ENCODE results near the gene TBC1D5.

Gene TBC1D5

DNA sequence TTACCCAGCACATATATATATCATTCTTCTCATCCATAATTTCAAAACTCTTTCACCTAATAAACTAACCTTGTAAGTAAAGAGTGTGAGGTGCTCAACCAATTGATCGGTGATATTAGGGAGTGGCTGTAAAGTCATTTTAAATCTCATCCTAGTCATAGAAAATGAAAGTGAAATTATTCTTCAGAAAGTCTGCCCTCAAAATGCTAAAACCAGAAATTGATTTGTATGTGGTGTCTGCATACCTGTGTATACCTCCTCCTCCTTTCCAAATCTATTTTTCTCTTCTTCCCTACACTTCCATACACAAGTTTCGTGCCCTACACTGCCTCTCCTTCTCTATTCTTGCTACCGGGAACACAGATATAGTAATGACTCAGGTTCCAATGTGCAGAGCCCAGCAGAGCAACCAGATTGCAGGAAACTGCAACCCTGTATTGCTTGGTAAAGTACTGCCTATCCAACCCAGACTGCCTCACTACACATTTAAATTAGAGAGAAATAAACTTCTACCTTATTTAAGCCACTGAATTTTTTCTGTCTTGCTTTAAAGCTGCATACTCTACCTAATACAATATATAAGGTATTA lies 7.4 kb upstream of the TBC1D5 start:
- TF ChIP-seq GATA2 (IDR thresholded peaks at IDR 0.05; ENCODE audit: low read depth, low read length) (no peak), GATA3 (IDR thresholded peaks at IDR 0.05; ENCODE audit: low read depth, low read length) (no peak)

DNA sequence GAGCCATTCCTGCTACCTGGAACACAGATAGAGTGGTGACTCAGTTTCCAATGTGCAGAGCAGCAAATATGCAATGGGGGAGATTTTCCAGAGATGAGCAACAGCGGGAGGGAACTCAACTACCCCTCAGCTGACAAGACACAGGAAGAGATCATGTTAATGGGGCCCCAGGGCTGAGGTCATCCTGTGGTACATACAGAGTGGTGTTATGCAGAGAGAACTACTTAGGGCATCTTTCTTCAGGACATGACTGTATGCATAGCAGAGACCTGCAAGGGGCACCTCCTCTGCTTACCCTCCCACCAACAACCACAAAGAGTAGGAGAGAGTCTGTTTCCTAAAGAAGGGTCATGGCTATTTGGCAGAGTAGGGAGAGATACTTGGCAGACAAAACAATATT lies 6.8 kb upstream of the TBC1D5 start:
- no peak for TF ChIP-seq GATA2 (IDR thresholded peaks at IDR 0.05; ENCODE audit: low read depth, low read length)
- no peak for TF ChIP-seq GATA3 (IDR thresholded peaks at IDR 0.05; ENCODE audit: low read depth, low read length)

DNA sequence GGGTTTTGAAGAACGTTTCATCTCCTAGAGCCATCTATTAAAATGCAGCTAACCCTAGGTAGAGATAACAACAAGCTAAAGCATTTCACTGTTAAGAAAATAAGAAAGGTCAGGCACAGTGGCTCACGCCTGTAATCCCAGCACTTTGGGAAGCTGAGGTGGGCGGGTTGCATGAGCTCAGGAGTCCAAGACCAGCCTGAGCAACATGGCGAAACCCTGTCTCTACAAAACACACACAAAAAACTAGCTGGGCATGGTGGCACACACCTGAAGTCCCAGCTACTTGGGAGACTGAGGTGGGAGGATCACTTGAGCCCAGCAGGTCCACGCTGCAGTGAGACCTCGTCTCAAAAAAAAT lies 5.4 kb upstream of the TBC1D5 start:
- TF ChIP-seq GATA3 (IDR thresholded peaks at IDR 0.05; ENCODE audit: low read depth, low read length) (no peak), GATA2 (IDR thresholded peaks at IDR 0.05; ENCODE audit: low read depth, low read length) (no peak)

DNA sequence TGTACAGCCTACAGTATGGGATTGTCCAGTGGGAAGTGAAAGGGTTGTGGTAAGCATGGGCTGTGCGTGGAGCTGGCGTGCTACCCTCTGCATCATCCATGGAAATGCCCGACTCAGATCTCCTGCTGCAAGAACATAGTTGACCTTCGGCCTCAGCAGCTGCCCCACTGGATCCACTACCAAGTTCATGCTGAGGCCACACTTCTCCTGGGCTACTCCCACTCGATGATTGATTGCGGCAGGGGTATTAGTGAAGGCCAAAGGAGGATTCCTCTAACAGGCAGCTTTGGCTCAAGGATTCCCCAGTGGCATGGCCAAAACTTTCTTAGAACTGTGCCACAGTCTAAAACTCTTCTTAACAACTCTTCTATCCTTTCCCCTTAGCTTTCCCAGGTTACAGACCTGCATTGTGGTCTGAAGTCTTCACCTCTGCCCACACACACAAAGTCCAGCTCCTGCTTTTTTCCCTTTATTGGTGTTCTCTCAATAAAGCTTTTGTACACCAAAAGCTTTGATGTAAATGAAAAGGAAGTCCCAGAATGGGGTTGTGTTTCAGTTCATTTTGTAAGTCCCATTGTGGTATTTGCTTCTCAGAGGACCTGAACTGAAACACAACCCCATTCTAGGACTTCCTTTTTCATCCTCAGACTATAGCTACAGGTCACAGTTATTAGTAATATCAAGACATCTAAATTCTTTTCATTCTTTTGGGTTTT lies 4.9 kb upstream of the TBC1D5 start:
- TF ChIP-seq GATA2 (IDR thresholded peaks at IDR 0.05; ENCODE audit: low read depth, low read length) (no peak), GATA3 (IDR thresholded peaks at IDR 0.05; ENCODE audit: low read depth, low read length) (no peak)

DNA sequence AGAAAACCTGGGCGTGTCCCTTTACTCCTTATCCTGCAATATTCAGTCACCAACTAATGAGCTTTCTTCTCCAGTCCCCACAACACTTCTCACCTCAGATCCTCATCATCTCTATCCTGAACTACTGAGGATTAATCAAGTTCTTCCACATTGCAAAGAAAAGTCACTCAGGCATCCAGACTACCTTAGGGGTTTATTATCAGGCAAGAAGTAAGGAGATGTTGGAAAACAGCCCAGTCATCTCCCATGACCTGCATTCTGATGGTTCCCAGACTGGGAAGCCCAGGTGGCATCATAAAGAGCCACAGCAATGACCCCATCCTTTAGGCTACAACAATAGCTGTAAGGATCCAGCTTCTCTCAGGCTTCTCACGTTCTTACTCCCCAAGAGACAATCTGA lies 3.5 kb upstream of the TBC1D5 start:
- TF ChIP-seq GATA2 (IDR thresholded peaks at IDR 0.05; ENCODE audit: low read depth, low read length) (no peak), GATA3 (IDR thresholded peaks at IDR 0.05; ENCODE audit: low read depth, low read length) (no peak)

DNA sequence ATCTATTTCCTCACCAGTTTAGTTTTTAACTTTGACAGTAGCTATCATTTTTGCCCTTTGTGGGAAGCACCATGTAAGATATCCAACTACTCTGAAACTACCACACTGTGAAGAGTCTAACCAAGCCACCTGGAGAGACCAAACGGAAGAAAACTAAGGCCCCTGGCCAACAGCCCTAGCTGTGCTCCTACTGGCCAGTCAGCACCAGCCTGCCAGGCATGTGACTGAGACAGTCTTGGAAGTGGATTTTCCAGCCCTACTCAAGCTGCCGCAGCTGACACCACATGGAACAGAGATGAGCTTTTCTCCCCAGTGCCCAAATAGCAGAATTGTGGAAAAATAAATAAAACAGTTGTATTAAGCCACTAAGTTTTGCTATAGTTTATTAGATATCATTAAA lies 2.9 kb upstream of the TBC1D5 start:
- TF ChIP-seq GATA2 (IDR thresholded peaks at IDR 0.05; ENCODE audit: low read depth, low read length) = no peak
- TF ChIP-seq GATA3 (IDR thresholded peaks at IDR 0.05; ENCODE audit: low read depth, low read length) = no peak

DNA sequence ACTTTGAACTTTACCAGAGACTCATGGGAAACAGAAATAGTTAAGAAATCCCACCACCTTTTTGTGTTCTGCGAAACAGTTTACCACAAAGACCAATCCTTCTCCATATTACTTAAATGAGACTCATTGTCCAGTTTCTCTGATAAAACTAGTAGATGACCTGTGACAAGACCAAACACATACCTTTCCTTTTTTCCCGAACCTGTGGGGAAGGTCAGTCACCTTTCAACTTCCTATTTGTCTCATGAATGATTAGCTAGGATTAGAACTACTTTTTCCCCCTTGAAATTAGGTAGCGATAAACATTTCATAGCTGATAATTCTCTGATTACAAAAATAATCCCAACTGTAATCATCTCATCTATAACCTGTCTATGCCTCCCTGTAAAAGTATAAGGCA lies 2.3 kb upstream of the TBC1D5 start:
- TF ChIP-seq GATA3 (IDR thresholded peaks at IDR 0.05; ENCODE audit: low read depth, low read length) (no peak), GATA2 (IDR thresholded peaks at IDR 0.05; ENCODE audit: low read depth, low read length) (no peak)

DNA sequence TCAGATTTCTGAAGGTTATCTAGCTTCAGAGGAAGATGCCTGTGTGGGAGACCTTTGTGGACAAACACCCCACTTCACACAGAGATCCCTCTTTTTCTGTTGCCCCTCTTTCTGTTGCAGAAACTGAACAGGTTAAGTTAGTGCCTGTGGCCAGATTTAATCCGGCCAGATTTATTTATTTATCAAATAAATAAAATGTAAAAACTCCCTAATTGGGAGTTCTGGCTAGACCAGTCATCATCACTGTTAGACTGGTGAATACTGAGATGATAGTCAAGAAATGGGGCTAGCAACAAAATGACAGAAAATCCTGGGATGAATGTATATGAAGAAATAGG lies 1.2 kb upstream of the TBC1D5 start:
- TF ChIP-seq GATA2 (IDR thresholded peaks at IDR 0.05; ENCODE audit: low read depth, low read length) = no peak
- TF ChIP-seq GATA3 (IDR thresholded peaks at IDR 0.05; ENCODE audit: low read depth, low read length) = no peak

DNA sequence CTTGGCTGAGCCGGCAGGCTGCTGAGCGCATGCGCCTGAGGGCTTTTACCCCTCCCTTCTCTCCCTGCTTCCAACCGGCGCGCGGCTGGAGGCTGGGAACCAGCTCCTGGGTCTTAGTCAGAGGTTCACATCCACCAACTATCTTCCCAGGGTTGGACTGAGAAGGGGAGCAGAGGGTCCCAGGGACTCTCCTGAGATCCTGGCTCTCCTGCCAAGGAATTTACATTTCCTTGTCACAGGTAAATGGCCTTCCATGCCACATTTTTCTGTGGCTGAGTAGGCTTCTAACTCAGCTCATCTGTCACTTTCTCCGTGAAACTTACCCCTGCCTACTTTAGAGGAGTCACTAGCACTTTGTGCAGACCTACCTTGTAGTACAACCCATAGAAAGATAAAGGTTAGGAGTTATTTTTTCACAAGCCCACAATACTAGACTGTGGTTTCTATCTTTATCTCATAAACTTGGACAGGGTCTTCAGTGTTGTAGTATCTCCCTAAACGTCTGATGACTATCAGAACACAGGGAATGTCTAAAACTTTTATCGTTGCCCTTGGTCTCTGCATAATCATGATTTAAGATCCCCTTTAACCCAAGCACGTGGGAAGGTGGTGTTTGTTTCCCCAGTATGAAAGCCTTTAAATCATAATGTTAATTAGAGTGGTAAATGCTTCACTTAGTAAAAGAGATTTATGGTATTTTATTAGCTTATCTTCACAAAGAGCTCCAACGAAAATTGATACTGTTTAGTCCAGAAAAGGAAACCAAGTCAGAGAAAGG lies 638 bp upstream of the TBC1D5 start:
- TF ChIP-seq GATA2 (IDR thresholded peaks at IDR 0.05; ENCODE audit: low read depth, low read length) = no peak
- TF ChIP-seq GATA3 (IDR thresholded peaks at IDR 0.05; ENCODE audit: low read depth, low read length) = no peak

DNA sequence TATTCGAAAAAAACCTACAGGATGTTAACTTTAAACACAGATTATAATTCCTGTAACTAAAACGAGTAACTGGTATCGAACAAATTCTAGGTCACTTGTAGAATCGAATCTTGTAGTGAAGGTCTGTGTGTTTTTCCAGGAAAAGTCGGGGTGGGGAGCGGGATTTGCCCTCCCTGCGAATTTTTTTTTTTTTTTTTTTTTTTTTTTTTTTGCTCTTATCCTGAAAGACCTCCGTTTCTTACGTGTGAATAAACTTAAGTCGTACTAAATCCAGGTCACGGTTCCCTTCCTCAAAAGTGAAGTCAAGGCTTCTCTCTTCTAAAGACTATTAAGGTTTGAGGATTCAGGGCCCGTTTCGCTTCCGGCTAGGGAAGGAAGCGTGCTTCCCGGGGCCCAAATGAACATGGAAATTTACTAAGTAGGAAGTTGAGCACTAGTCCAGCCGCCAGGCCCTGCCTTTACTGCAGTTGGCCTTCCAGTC lies 770 bp downstream of the TBC1D5 start:
- TF ChIP-seq GATA3 (IDR thresholded peaks at IDR 0.05; ENCODE audit: low read depth, low read length) = no peak
- no peak for TF ChIP-seq GATA2 (IDR thresholded peaks at IDR 0.05; ENCODE audit: low read depth, low read length)

DNA sequence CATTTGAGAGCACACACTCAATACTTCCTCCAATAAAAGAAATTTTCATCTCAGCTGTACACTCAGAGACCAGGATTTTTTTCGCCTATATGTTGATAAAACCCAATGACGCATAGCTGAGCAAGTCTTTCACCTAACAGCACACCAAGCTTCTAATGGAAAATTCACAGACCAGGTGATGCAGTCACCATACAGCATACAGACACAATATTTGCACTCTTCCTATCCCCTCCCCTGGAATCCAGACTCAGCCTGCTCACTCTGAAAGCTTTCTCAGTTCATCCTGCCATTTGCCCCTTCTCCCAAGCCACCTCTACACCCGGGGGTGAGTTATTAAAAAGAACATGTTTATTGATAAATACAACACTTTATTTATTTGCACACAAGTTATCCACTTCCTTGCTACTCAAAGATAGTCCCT lies 1.7 kb downstream of the TBC1D5 start:
- TF ChIP-seq GATA3 (IDR thresholded peaks at IDR 0.05; ENCODE audit: low read depth, low read length) (no peak), GATA2 (IDR thresholded peaks at IDR 0.05; ENCODE audit: low read depth, low read length) (no peak)

DNA sequence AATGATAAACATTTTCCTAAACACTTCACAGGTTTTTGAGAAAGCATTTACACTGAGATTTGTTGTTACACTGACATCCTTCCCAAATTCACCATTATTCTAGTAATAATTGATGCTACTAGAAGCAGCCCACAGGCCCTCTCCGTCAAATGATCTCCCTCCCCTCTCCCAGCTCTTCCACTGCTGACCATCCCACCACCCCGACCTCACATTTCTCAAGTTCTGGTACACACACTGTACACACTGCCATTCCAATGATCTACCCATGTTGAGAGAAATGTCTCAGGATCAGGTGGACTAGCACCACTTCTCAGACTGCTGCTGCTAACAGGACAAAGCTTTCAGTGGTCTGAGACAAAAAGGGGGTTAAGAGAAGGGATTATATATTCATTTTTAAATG lies 3.5 kb downstream of the TBC1D5 start:
- TF ChIP-seq GATA2 (IDR thresholded peaks at IDR 0.05; ENCODE audit: low read depth, low read length) = no peak

DNA sequence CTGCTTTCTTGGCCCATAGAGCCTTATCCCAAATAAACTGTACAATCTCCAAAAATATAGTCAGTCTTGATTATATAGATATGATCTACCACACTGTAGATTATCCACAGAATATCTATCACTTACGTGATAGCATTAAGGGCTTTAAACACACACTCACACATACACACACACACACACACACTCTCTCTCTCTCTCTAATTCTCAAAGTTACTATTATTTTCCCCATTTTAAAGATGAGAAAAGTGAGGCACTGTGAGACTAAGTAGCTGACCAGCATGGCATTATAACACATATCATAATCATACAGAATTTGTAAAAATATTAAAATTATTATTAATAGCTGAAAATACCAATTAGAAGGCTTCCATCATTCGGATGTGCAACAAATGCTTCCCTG lies 4.2 kb downstream of the TBC1D5 start:
- TF ChIP-seq GATA3 (IDR thresholded peaks at IDR 0.05; ENCODE audit: low read depth, low read length) (no peak), GATA2 (IDR thresholded peaks at IDR 0.05; ENCODE audit: low read depth, low read length) (no peak)

DNA sequence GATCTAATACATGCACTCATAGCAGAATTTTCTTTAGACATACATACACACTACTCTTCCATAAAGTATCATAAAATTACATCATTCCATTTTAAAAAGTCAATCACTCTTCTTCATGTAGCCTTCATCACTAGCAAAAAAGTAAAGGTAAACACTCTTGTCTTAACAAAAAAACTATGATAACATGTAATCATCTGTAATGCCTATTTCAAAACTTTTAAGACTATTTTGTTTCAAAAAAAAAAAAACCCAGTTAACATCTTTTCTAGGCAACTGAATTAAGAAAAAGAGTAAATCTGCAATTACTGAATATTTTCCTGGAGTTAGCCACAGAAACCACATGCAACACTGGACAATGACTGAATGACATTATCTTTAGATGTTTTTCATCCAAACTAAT lies 4.8 kb downstream of the TBC1D5 start:
- TF ChIP-seq GATA3 (IDR thresholded peaks at IDR 0.05; ENCODE audit: low read depth, low read length) = no peak

DNA sequence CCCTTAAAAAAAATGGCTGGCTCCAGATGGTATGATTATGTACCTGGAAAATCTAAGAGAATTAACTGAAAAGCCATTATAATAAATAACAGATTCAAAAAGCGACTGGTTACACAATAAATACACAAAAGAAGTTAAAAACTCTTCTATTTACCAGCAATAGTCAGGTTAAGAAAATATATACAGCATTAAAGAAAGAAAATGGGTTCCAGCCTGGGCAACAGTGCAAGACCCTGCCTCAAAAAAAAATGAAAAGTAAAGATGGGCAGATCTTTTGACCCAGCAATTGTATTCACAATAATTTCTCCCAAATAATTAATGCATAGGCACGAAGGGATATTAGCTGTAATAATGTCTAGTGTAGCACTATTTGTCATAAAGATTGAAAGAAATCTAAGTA lies 8.7 kb downstream of the TBC1D5 start:
- TF ChIP-seq GATA3 (IDR thresholded peaks at IDR 0.05; ENCODE audit: low read depth, low read length) (no peak), GATA2 (IDR thresholded peaks at IDR 0.05; ENCODE audit: low read depth, low read length) (no peak)
